ENCODE data around the gene POLE.

The POLE gene

GRCh38 chr12:132675757-132676432 is 11.2 kb downstream of the POLE start:
- DNase-seq (ENCODE audit: low read depth in 2 of 2) = no peak

GRCh38 chr12:132674561-132674960 is 12.6 kb downstream of the POLE start:
- DNase-seq (ENCODE audit: low read depth in 2 of 2) = no peak

GRCh38 chr12:132673288-132674179 is 13.6 kb downstream of the POLE start:
- no peak for DNase-seq (ENCODE audit: low read depth in 2 of 2)

GRCh38 chr12:132672678-132673077 is 14.5 kb downstream of the POLE start:
- DNase-seq (ENCODE audit: low read depth in 2 of 2) = no peak

GRCh38 chr12:132672116-132672515 is 15.0 kb downstream of the POLE start:
- DNase-seq (ENCODE audit: low read depth in 2 of 2) = no peak

- DNase-seq (ENCODE audit: low read depth in 2 of 2) = no peak
These were observed 17.8 kb downstream of the POLE start for GRCh38 chr12:132669166-132669879.

- DNase-seq (ENCODE audit: low read depth in 2 of 2) = no peak
These were observed 18.7 kb downstream of the POLE start for GRCh38 chr12:132668191-132669088.

GRCh38 chr12:132665794-132666193 is 21.3 kb downstream of the POLE start:
- DNase-seq (ENCODE audit: low read depth in 2 of 2) = no peak

GRCh38 chr12:132665149-132665491 is 22.0 kb downstream of the POLE start:
- DNase-seq (ENCODE audit: low read depth in 2 of 2) = no peak

GRCh38 chr12:132664206-132665148 is 22.7 kb downstream of the POLE start:
- no peak for DNase-seq (ENCODE audit: low read depth in 2 of 2)

- no peak for DNase-seq (ENCODE audit: low read depth in 2 of 2)
These were observed 24.0 kb downstream of the POLE start for GRCh38 chr12:132662901-132663755.

GRCh38 chr12:132661972-132662371 is 25.2 kb downstream of the POLE start:
- DNase-seq (ENCODE audit: low read depth in 2 of 2) = no peak

GRCh38 chr12:132660996-132661395 is 26.1 kb downstream of the POLE start:
- no peak for DNase-seq (ENCODE audit: low read depth in 2 of 2)

GRCh38 chr12:132660052-132660451 is 27.1 kb downstream of the POLE start:
- DNase-seq (ENCODE audit: low read depth in 2 of 2) = no peak

GRCh38 chr12:132659146-132659545 is 28.0 kb downstream of the POLE start:
- no peak for DNase-seq (ENCODE audit: low read depth in 2 of 2)

- DNase-seq (ENCODE audit: low read depth in 2 of 2) = no peak
These were observed 28.8 kb downstream of the POLE start for GRCh38 chr12:132658149-132658894.

GRCh38 chr12:132657004-132657727 is 30.0 kb downstream of the POLE start:
- DNase-seq (ENCODE audit: low read depth in 2 of 2) = no peak

Measured in activated CD4-positive, alpha-beta T cell treated with anti-CD3 and anti-CD28 coated beads for 24 hours (primary cell).